Measurements from ENCODE around the gene DGUOK.
"Not testable (repeated sequence)": the region's sequence is repeated elsewhere in the genome, so short reads cannot be mapped to it uniquely, and the experiment has no call there.

Gene DGUOK

DNA sequence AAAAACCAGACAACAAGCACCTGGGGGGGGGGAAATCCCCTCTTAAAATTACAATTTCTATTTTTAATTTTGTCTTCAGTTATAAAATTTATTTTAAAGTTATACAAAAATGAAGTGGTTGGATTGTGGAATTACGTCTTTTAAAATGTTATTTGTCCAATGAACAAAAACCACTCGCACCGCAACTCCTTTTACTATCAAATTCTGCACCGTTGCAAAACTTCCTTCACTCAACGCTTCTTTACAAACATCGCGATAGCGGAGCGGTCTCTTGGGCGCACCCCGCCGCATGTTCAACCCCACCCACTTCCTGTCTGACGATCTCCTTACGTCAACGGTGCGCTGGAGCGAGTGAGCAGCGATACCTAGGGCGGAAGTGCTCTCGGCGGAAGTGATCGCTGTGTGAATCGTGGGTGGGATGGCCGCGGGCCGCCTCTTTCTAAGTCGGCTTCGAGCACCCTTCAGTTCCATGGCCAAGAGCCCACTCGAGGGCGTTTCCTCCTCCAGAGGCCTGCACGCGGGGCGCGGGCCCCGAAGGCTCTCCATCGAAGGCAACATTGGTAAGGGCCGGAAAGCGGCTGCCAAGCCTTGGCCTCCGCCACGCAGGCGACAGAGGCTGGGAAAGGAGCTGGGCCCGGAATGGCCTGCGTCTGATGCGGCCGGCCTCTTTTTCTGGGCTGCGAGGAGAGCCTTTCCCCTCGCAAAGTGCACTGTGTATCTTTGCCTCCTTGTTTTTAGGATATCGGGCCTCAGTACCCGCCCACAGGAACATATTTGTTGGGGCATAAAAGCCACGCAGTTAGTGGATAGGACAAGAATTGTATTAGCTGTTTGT lies at the start of gene DGUOK:
Gene DGUOK, plus strand, starts transcription at position 388 of the 835 bp plus-strand sequence. Its CDS starts 31 bp downstream, at position 419.
- DNase-seq = peak; percentile 90

DNA sequence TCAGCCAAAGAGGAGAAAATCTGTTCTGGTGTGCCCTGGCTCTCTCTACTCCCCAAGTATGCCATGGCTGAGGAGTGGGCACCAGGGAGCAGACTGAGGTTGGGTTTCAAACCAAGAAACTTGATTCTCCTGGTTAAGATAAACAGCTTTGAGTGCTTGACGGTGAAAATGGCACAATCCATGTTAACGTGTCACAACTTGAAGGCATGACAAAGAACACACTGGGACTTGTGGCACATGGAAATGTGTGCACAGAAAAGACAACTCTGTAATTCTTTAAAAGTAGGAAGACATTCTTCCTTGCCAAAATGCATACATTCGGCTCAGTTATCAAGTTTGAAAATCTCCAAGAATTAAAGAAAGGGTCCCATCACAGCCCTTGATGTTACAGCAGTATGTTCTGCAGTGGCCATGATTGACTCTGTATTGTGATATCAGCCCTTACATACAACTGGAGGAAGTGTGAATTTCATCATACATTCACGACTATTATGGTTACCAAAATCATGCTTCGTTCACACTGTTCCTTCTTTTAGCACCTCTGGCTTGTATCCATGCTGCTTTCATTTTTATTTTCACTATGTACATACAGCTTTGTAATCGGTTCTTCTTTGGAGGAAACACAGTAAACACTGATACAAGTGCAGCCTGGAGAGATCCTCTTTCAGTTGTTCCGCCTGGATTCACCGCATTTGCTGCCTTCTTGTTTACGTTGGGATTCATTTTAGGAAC lies 49.4 kb upstream of the DGUOK start:
- no peak for DNase-seq

DNA sequence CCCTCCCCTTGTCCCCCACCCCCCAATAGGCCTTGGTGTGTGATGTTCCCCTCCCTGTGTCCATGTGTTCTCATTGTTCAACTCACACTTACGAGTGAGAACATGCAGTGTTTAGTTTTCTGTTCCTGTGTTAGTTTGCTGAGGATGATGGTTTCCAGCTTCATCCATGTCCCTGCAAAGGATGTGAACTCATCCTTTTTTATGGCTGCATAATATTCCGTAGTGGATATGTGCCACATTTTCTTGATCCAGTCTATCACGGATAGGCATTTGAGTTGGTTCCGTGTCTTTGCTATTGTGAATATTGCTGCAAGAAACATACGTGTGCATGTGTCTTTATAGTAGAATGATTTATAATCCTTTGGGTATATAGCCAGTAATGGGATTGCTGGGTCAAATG lies 48.7 kb upstream of the DGUOK start:
- not testable (repeated sequence) for DNase-seq

DNA sequence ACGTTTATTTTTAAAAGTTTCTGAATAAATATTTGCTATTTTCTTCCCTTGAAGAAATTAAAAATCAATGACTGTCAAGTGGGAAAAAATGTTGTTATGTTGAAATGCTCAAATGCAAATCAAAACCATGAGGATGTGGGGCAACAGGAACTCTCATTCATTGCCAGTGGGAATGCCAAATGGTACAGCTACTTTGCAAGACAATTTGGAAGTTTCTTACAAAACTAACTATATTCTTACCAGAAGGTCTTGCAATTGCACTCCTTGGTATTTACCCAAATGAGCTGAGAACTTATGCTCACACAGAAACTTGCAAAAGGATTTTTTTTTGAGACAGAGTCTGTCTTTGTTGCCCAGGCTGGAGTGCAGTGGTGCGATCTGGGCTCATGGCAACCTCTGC lies 41.3 kb upstream of the DGUOK start:
- DNase-seq = no peak

DNA sequence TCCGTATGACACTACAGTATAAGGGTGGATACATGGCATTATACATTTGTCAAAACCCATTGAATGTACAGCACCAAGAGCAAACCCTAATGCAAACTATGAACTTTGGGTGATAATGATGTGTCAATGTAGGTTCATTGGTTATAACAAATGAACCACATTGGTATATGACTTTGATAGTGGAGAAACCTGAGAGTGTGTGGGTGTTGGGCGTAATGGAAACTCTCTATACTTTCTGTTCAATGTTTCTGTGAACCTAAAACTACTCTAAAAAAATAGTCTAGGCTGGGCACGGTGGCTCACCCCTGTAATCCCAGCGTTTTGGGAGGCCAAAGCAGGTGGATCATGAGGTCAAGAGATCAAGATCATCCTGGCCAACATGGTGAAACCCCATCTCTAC lies 40.3 kb upstream of the DGUOK start:
- peak; percentile 12 for DNase-seq

DNA sequence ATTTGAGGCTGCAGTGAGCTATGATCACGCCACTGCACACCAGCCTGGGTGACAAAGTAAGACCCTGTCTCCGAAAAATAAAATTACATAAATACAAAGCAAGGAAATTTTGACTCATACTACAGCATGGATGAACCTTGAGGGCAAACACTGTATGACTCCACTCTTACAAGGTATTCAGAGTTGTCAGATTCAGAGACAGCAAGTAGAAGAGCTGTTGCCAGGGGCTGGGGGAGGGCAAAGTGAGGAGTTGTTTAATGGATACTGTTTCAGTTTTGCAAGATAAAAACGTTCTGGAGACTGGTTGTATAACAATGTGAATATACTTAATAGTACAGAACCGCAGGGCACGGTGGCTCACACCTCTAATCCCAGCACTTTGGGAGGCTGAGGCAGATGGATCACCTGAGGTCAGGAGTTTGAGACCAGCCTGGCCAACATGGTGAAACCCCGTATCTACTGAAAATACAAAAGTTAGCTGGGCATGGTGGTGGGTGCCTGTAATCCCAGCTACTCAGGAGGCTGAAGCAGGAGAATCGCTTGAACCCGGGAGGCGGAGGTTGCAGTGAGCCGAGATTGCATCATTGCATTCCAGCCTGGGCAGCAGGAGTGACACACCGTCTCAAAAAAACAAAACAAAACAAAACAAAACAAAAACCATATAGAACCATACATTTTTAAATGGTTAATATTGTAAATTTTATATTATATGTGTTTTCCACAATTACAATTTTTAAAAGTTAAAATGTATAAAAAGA lies 38.9 kb upstream of the DGUOK start:
- not testable (repeated sequence) for DNase-seq

DNA sequence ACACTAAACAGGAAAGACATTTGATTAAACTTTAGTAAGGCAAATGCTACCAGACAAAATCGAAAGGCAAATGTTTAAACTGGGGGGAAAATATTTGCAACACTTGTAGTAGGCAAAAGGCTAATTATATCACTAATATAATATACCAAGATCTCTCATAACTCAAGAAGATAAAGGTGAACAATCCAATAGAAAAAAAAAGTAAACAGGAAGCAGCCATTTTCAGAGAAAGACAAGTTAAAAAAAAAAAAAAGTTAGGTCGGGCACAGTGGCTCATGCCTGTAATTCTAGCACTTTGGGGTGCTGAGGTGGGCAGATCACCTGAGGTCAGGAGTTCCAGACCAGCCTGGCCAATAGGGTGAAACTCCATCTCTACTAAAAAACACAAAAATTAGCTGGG lies 38.3 kb upstream of the DGUOK start:
- no peak for DNase-seq

DNA sequence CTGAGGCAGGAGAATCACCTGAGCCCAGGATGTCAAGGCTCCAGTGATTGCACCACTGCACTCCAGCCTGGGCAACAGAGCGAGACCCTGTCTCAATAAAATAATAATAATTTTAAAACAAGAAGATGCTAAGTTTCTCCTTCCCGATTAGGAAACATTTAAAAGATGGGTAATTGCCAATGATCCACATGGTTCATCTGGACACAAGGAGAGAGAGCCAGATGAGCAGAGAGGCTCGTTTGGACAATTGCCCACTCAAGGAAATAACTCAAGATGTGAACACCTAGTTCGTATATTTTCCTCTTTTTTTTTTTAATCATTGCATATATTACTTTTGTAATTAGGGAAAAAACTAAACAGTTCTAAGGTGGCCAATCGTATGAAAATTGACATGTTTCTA lies 37.5 kb upstream of the DGUOK start:
- DNase-seq = no peak

DNA sequence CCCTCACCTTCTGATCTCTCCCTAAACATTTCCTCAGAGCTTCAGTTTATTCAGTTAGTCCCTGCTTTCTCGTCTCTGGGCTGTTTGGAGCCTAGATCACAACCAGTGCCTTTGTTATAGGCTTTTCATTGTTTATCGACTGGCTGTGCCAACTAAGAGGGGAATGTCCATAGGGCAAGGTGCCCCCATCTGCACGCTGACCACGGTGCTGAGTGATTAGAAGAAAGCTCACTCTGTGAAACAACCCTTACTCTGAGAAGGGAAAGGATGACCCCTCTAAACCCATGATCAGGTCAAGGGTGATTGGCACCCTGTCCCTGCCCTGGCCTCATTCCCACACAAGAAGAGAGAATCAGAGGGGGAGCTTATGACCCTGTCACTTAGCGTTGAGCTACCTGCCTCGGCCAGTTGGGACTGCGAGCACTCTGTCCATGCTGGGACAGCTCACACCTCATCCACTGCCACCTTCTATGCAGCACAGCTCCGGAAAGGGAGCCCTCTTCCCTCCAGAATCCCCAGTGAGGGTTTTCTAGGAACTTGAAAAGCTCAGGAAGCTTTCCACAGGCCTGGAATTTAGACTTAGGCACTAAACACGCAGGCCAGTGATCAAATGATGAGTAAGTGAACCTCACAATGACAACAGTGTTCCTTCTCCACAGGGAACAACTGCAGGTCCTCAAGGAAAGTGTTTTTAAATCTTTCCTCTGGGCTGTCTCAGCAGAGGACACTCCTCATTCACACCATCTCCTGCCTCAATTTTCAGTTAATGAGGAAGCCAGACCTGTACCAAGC lies 36.2 kb upstream of the DGUOK start:
- DNase-seq = no peak

DNA sequence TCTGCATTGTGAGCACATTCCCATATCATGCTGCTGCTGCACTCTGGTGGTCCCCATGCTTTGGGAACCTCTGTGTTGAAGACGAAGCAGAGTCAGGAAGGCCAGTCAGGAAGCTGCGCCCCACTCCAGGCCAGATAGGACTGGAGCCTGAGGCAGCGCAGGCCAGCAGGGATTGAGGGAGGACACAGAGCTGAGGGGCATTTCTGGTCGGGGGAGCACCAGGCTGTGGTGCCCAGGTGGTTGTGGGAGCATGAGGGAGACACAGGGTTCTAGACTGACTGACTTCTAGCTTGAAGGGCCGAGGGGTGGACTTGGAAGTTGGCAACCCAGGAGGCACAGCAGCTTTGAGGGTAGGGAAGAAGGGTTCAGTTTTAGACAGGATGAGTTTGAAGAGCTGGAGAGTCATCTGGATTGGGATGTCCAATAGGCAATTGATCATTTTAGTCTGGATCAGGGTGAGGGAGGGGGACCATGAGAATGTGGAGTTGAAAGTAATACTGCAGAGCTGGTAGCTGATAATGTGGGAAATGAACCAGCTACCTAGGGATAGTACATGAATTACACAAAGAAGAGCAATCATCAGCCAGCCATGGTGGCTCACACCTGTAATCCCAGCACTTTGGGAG lies 35.3 kb upstream of the DGUOK start:
- DNase-seq = no peak

DNA sequence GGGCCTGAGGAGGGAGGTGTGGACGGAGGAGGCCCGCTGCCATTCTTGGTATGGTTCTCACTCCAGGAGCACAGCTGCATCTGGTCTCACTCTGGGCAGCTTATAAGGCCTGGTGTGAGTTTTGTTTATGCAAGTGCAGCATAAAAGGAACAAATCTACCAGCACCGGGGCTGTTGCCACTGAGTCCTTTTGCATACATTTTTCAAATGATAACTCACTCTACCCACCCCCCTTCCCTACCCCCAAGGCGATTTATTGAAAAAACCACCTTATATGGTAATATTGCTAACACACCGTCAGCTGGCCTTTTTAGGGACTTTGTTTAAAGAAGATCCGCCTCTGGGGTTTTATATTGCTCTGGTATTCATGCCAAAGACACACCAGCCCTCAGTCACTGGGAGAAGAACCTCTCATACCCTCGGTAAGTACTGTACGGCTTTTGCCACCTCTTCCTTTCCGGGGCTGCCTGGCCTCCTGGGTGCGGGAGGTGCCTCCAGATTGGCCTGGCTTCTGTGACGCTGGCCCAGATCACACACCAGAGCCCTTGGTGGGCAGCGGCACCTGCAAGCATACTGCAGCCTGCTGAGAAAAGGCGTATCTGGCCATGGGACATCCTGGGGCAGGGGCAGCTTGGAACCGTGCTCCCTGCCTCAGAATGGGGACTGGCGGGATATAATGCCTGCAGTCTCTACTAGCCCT lies 33.9 kb upstream of the DGUOK start, which contains the start of gene ACTG2:
Gene ACTG2, plus strand, starts transcription at position 378 of the 699 bp plus-strand sequence. CDS start 8,304 bp downstream, outside the sequence.
- DNase-seq = no peak

DNA sequence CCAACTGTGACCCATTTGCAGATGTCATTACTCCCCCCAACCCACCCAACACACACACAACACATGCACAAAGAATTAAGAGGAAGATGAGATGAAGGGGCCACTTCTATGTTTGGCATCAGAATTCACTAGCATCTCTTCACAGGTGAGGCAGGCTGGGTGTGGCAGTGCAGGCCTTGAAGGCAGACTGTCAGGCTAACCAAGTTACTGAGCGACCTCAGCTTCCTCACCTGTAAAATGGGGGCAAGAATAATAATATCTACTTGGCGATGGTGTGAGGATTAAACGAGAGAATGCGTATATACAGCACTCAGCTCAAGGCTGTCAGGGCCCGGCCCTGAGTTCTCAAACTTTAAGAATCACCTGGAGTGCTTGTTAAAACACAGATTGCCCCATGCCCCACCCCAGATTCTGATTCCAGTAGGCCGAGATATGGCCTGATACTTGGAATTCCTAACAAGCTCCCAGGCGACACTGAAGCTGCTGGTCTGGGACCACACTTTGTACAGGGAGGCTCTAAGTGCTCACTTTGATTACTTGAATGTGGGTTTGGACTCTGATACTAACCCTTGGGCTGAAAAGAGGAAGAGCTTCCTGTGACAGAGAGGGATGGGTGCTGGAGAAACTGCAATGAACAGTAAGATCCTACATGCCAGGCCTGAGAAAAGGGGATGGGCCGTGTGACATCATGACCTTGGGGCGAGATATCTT lies 32.8 kb upstream of the DGUOK start:
- DNase-seq = no peak

DNA sequence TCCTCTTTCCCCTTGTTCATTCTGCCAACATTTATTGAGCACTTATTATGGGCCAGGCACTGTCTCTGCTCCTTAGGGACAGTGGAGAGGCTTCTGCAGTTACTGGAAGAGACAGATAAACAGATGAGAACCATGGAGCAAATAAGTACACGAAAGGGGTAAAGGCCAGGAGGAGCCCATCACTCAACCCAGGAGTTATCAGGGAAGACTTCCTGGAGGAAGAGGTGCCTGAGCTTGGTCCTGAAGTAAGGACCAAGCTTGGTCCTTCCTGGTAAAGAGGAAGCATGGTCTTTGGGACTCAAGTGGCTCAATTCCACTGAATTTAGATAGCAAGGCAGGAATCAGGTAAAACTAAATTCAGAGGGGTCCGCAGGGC lies 32.2 kb upstream of the DGUOK start:
- no peak for DNase-seq

DNA sequence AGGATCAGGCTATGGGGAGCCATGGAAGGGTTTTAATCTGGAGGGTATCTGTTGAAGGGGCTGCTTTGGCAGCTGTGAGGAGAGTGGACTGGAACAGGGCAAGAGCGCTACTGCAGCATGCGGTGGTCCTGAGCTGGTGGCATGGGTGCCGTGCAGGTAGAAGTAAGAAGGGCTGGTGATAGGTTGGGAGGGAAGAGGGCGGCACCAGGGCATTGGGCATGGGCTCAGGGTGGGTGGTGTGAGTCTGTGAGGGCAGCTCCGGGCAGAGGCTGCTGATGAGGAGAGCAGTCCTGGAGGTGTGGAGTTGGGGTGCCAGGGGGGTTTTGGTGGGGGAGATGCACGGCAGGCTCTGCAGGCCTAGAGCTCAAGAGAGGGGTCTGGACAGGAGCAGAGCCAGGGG lies 31.8 kb upstream of the DGUOK start:
- no peak for DNase-seq

DNA sequence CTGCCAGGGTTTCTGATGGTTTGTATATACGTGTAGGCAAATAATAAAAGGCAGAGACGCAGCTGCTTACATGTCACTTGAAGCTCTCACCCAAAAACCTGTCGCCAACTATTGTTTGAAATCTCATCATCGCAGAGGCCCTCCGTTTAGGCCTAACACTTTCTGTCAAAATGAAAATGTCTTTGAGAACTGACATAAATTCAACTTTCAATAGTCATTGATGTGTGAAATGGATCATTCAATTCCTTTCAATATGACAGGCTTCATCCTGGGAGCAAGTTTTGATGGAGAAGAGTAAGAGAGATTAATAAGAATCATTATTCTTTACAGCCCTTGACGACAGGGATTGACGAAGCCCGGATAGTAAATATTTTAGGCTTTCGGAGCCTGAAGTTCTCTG lies 31.2 kb upstream of the DGUOK start:
- no peak for DNase-seq

DNA sequence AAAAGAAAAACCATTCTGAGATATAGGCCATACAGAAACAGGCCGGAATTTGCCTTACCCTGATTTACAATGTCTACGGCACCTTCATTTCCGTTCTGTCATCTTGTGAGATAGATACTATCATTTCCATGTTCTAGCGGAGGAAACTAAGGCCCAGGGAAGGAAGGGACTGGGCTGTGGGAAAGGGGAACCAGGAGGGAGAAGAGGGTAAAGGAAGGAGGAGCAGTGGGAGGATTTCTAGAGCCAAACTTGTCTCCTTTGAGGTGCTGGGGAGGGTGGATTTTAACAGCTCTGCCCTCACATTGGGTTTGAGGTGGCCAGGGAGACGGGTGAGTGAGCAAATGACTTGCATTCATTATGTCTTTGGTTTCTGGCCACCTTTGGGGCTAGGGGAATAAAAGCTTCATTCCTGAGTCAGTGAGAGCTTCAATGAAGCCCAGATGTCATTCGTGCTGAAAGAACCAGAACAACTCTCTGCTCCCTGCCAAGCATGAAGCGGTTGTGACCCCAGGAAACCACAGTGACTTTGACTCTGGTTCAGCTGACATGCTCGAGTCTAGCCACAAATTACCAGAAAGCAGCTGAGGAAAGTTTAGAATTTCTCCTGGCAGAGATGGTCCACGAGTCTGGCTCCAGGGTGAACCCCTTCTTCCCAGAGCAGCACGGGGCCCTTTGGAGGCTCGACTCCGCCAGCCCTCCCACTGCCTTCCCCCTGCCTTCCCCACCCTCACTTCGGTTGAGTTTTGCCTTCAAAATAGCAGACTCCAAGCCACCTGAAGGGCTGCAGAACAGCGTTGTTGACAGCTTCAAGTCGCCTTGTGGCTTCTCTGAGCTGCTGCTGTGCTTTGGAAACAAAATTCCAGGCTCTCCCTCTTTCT lies 30.1 kb upstream of the DGUOK start:
- DNase-seq = no peak

DNA sequence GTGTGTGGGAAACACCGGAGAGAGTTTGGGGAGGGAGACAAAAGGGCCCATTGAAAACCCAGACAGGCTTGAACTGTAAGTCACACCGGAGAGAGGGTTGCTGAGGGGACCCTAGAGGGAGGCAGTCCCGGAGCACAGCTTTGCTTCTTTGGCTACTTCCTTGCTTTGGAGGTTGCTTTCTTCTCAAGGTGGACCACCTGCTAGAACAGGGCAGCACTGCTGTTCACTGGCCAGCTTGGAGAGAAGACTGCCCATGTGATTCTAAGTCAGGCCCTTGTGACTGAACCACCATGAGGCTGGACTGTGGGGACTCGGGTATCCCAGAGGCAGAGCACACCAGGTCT lies 29.5 kb upstream of the DGUOK start:
- DNase-seq = no peak

DNA sequence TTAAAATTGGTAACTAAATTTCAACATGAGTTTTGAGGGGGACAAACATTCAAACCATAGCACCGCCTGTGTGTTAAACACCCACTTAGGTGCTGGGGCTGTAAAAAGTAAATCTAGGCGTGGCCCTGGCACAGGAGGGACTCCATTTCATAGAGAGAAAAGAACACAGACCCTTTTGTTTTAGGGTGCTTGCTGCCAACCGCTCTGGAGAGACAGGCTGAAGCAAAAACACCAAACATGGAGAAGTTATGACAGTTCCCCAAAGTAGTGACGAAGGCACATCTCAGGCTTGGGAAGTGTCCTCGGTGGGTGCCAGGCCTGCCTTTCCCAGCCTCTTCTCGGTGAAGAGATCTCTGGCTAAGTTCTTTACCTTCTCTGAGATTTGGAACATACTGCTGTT lies 28.7 kb upstream of the DGUOK start:
- no peak for DNase-seq

DNA sequence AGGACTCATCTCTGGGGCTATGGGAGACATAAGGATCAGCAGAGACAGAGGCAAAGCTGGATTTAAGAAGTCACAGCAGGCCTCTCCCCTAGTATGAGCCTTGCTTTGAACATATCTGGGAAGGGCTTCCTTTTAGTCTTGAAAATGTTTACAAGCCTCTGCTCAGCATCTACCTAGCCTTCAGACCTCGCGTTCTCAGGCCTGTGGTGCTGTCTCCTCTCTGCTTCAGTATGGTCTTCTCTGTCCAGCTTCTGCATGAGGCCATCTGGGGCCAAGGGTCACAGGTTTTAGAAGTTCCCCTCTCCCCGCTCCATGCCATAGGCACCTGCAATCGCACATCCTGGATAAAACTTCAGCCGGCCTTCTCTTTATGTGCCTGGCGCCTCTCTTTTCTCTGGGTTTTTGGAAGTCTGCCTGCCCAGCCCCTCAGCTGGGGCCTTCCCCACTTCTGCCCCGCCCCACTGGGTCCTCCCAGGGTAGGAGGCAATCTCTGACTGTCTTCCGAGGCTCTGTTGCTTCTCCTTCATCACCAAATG lies 26.8 kb upstream of the DGUOK start:
- no peak for DNase-seq

DNA sequence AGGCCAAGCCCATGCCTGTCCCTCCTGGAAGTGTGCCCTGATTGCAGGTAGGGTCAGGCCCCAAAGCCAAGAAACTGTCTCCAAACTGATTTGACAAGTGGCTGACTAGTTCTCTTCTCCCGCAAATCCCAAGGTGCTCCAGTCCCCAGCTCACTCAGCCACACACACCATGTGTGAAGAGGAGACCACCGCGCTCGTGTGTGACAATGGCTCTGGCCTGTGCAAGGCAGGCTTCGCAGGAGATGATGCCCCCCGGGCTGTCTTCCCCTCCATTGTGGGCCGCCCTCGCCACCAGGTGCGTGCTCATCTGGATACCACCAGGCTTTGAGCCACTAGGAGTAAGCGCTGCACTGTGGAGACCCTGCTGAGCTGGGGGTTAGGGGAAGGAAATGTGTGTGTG lies 25.5 kb upstream of the DGUOK start:
- DNase-seq = no peak

Data from stimulated activated CD4-positive, alpha-beta T cell treated with anti-CD3 and anti-CD28 coated beads, Interleukin-12 subunit alpha, Interleukin-12 subunit beta, amount 100 ng/mL, for 4 hours (primary cell).